GM12864 (cell line): ENCODE results near the gene SMYD3.

ENCODE experiments used
- DNase-seq: peaks from one replicate; pipeline ENCODE4 v3.0.0-alpha.2; 2011; ENCODE audit warnings: low read depth
- H3K4me3 ChIP-seq: 2 replicates; pipeline ENCODE4 v1.5.1; 2011; ENCODE audit warnings: mild to moderate bottlenecking, low read depth, low read length, control low read depth
- CTCF ChIP-seq: IDR thresholded peaks from 2 replicates; pipeline ENCODE4 v1.5.1; 2011; ENCODE audit warnings: low read depth, mild to moderate bottlenecking, moderate library complexity, low read length, control low read depth, inconsistent platforms; ENCODE audit errors: missing control alignments

SMYD3 gene

GRCh38 chr1:245933431-245934045 lies 573.5 kb downstream of the SMYD3 start:
- no peak overlapping the region for H3K4me3 ChIP-seq
- no peak for TF ChIP-seq CTCF
- no peak for DNase-seq

GRCh38 chr1:245932302-245932972 lies 574.6 kb downstream of the SMYD3 start:
- H3K4me3 ChIP-seq: no peak overlapping the region
- no peak for TF ChIP-seq CTCF
- DNase-seq: no peak

GRCh38 chr1:245931450-245931849 lies 575.6 kb downstream of the SMYD3 start:
- TF ChIP-seq CTCF: no peak
- H3K4me3 ChIP-seq: no peak overlapping the region
- DNase-seq: no peak

- TF ChIP-seq CTCF: no peak
- no peak overlapping the region for H3K4me3 ChIP-seq
- DNase-seq: no peak
Measured at GRCh38 chr1:245929224-245929623, 577.9 kb downstream of the SMYD3 start.

- TF ChIP-seq CTCF: no peak
- no peak overlapping the region for H3K4me3 ChIP-seq
- DNase-seq: no peak
Measured at GRCh38 chr1:245926888-245927287, 580.2 kb downstream of the SMYD3 start.

- no peak overlapping the region for H3K4me3 ChIP-seq
- DNase-seq: no peak
- TF ChIP-seq CTCF: no peak
Measured at GRCh38 chr1:245923215-245923614, 583.9 kb downstream of the SMYD3 start.

- no peak overlapping the region for H3K4me3 ChIP-seq
- no peak for DNase-seq
- TF ChIP-seq CTCF: no peak
Measured at GRCh38 chr1:245921417-245921816, 585.7 kb downstream of the SMYD3 start.
